ENCODE measurements around the gene MMD.

DNA sequence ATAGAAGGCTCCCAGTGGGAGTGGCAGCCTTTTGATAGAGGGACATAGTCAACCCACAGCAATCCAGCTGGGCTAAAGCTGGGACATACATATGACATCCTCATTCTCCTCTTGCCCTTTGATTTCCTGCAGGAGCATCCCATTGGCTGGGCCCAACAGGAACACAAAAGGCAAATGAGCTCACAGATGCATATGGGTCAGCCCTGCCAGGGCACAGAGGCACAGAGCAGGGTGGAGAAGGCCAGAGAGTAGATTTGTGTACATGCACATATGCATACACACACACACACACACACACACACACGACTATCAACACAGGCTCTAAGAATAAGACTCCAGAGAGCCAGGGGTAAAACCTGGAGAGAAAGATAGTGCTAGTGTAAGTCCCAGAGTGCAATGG is 58.6 kb downstream of the MMD start:
- TF ChIP-seq EP300 (IDR thresholded peaks at IDR 0.05; ENCODE audit: borderline replicate concordance), result no peak
- no peak for TF ChIP-seq NFIC (IDR thresholded peaks at IDR 0.05)
- TF ChIP-seq USF1 (IDR thresholded peaks at IDR 0.05), result no peak
- no peak for TF ChIP-seq RAD21 (IDR thresholded peaks at IDR 0.05; ENCODE audit: low read depth)
- no peak for TF ChIP-seq REST (IDR thresholded peaks at IDR 0.05; ENCODE audit: low read depth)
- no peak for TF ChIP-seq CREB1 (IDR thresholded peaks at IDR 0.05; ENCODE audit: low read depth)
- no peak for TF ChIP-seq TEAD4 (IDR thresholded peaks at IDR 0.05)
- no peak for TF ChIP-seq FOXM1 (IDR thresholded peaks at IDR 0.05; ENCODE audit: borderline replicate concordance, low read depth)
- no peak for TF ChIP-seq TCF12 (IDR thresholded peaks at IDR 0.05; ENCODE audit: low read depth)
- TF ChIP-seq TAF1 (IDR thresholded peaks at IDR 0.05; ENCODE audit: low read depth), result no peak
- TF ChIP-seq, protein P1, sequence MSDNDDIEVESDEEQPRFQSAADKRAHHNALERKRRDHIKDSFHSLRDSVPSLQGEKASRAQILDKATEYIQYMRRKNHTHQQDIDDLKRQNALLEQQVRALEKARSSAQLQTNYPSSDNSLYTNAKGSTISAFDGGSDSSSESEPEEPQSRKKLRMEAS (IDR thresholded peaks at IDR 0.05), result no peak
